ENCODE results near the gene FBLN7. TPM values are rescaled to one million over a fixed set of nuclear protein-coding genes. Genes with fewer than 3 reads are reported as not detected.

The FBLN7 gene
- total and polyA plus RNA-seq, 11 donors, result 0.23 to 2.9 (median 0.49) TPM; not detected in 1

GRCh38 chr2:112220831-112221230 lies 82.6 kb downstream of the FBLN7 start:
- WGBS, 4 donors, result 93 to 97% (median 96%) methylated on average over 3 of the region's 3 CpGs
- Histone ChIP-seq H3K4me3 (no peak overlapping the region), H3K27ac (no peak overlapping the region), H3K4me1 (peaks cover 0 to 7% (median 0%) of the 10 kb centered on the region in 12 donors), H3K27me3 (no peaks in the 10 kb centered on the region), H3K9me3 (peaks cover 0 to 9% (median 0%) of the 10 kb centered on the region in 12 donors), H3K36me3 (peaks cover 0 to 24% (median 4%) of the 10 kb centered on the region in 9 donors)
- intact Hi-C loops (cut with DNase I), result no loop called here
- ATAC-seq (no peak), DNase-seq (no peak)
- no peak for TF ChIP-seq CTCF (IDR thresholded peaks at IDR 0.05)
- no peak for TF ChIP-seq POLR2A (IDR thresholded peaks at IDR 0.05)

DNA sequence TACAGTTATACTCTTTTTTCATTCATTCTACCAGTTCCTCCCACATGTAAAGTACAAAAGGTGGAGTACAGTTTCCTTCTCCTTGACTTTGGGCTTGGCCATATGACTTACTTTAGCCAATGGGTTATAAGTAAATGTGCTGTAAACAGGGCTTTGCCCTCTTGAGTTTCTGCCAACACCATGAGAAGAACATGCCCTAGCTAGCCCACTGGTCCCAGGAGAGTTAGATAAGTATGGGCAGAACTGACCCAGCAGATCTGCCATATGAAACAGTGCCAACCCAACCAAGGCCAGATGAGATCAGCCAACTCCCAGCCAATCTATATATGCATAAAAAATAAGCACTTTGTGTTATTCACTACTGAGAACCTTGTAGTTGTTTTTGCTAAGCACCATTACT lies 91.2 kb downstream of the FBLN7 start:
- intact Hi-C loops (cut with DNase I), result no loop called here
- Histone ChIP-seq H3K9me3 (peaks cover 0 to 5% (median 0%) of the 10 kb centered on the region in 12 donors), H3K36me3 (peaks cover 0 to 69% (median 43%) of the 10 kb centered on the region in 9 donors), H3K27ac (no peak overlapping the region), H3K27me3 (no peaks in the 10 kb centered on the region), H3K4me1 (no peaks in the 10 kb centered on the region), H3K4me3 (no peak overlapping the region)
- no peak for ATAC-seq
- no peak for TF ChIP-seq CTCF (IDR thresholded peaks at IDR 0.05)
- no peak for TF ChIP-seq POLR2A (IDR thresholded peaks at IDR 0.05)
- no peak for DNase-seq

GRCh38 chr2:112230371-112230770 lies 92.2 kb downstream of the FBLN7 start:
- Histone ChIP-seq H3K4me3 (no peak overlapping the region), H3K9me3 (peaks cover 0 to 5% (median 0%) of the 10 kb centered on the region in 12 donors), H3K4me1 (no peaks in the 10 kb centered on the region), H3K27me3 (no peaks in the 10 kb centered on the region), H3K27ac (no peak overlapping the region), H3K36me3 (peaks cover 0 to 75% (median 53%) of the 10 kb centered on the region in 9 donors)
- no peak for ATAC-seq
- intact Hi-C loops (cut with DNase I), result loop anchor here in 1 of 10 donors (10.0 kb wide), 1 partner anchor 106 kb away; no protein-coding TSS in a partner anchor
- no peak for TF ChIP-seq POLR2A (IDR thresholded peaks at IDR 0.05)
- TF ChIP-seq CTCF (IDR thresholded peaks at IDR 0.05), result no peak
- no peak for DNase-seq
- 93 to 98% (median 96%) methylated on average over 3 of the region's 3 CpGs for WGBS, 4 donors

Other genes with a start within 250 kb of the FBLN7 start
- gene MERTK, start 239.8 kb upstream of the FBLN7 start, total RNA-seq, result 10 to 100 TPM in 1 of 9 donors, 1 to 10 TPM in 8; 1.9 to 15.2 (median 4.9) TPM
- 1 to 10 TPM; 2.6 TPM for gene MERTK, start 239.8 kb upstream of the FBLN7 start, polyA plus RNA-seq
- 10 to 100 TPM in 2 of 9 donors, 1 to 10 TPM in 7; 4.8 to 18.5 (median 7.9) TPM for gene TMEM87B, start 83.1 kb upstream of the FBLN7 start, total RNA-seq
- 1 to 10 TPM; 3.1 to 6.1 TPM for gene TMEM87B, start 83.1 kb upstream of the FBLN7 start, polyA plus RNA-seq
- gene ZC3H8, start 116.7 kb downstream of the FBLN7 start, total RNA-seq, result 10 to 100 TPM in 3 of 9 donors, 1 to 10 TPM in 6; 5.1 to 12.2 (median 8.1) TPM
- gene ZC3H8, start 116.7 kb downstream of the FBLN7 start, polyA plus RNA-seq, result 1 to 10 TPM; 6.3 to 7.8 TPM
- gene ZC3H6, start 137.2 kb downstream of the FBLN7 start, total RNA-seq, result 10 to 100 TPM; 11.3 to 30.1 (median 18.0) TPM
- gene ZC3H6, start 137.2 kb downstream of the FBLN7 start, polyA plus RNA-seq, result 10 to 100 TPM in 1 of 2 donors, 1 to 10 TPM in 1; 1.5 to 11.7 TPM

Data from heart left ventricle (tissue), 16 donors.